ENCODE results near the gene PDE2A. TPM values are rescaled to one million over a fixed set of nuclear protein-coding genes. Genes with fewer than 3 reads are reported as not detected.
A peak's percentile ranks its signal among the peaks of the same experiment; 100 is the strongest.

PDE2A gene
- total RNA-seq, 1 experiment from 2014 or later, result 3.7 TPM

GRCh38 chr11:72602250-72602904, 71.8 kb downstream of the PDE2A start (continued):
- no peak for TF ChIP-seq RELA (CRISPR knock-in tag; IDR thresholded peaks at IDR 0.05; ENCODE audit: borderline replicate concordance)
- TF ChIP-seq ZNF423 (CRISPR knock-in tag; IDR thresholded peaks at IDR 0.05), result no peak
- TF ChIP-seq NR3C1 (CRISPR knock-in tag; conservative IDR thresholded peaks at IDR 0.05; ENCODE audit: low read depth), result no peak
- no peak for TF ChIP-seq AR (CRISPR knock-in tag; IDR thresholded peaks at IDR 0.05)

- no peaks in the 10 kb centered on the region for H3K9me3 Mint-ChIP-seq
- CTCF ChIA-PET, result interaction anchor here (0.6 to 7.8 kb wide), 13 partner anchors 9 to 129 kb away, joined by 3 to 149 read pairs (median 27); no protein-coding TSS in a partner anchor
- ATAC-seq (peak; percentile 19; the same call in 1 of the 2 replicates), DNase-seq (ENCODE audit: low spot score) (no peak)
- H3K4me1 Mint-ChIP-seq, result peaks cover 20% of the 10 kb centered on the region
- no peak overlapping the region for H3K27ac Mint-ChIP-seq
- TF ChIP-seq CTCF (IDR thresholded peaks at IDR 0.05), result no peak
- no peak for TF ChIP-seq RORB (CRISPR knock-in tag; IDR thresholded peaks at IDR 0.05)
- TF ChIP-seq ZNF423 (CRISPR knock-in tag; IDR thresholded peaks at IDR 0.05), result no peak
- no peak for TF ChIP-seq PRRX2 (CRISPR knock-in tag; IDR thresholded peaks at IDR 0.05)
- no peak for TF ChIP-seq ZNF219 (CRISPR knock-in tag; IDR thresholded peaks at IDR 0.05; ENCODE audit: borderline replicate concordance)
- no peak for TF ChIP-seq KAT7 (CRISPR knock-in tag; IDR thresholded peaks at IDR 0.05; ENCODE audit: borderline replicate concordance)
- TF ChIP-seq ZNF317 (CRISPR knock-in tag; IDR thresholded peaks at IDR 0.05; ENCODE audit: borderline replicate concordance, low read depth), result no peak
- TF ChIP-seq RELA (CRISPR knock-in tag; IDR thresholded peaks at IDR 0.05; ENCODE audit: borderline replicate concordance), result no peak
- TF ChIP-seq ETV6 (CRISPR knock-in tag; IDR thresholded peaks at IDR 0.05), result no peak
- TF ChIP-seq JUN (CRISPR knock-in tag; IDR thresholded peaks at IDR 0.05), result no peak
- TF ChIP-seq ZNF671 (CRISPR knock-in tag; IDR thresholded peaks at IDR 0.05), result no peak
- TF ChIP-seq SMAD3 (CRISPR knock-in tag; IDR thresholded peaks at IDR 0.05; ENCODE audit: borderline replicate concordance), result no peak
- H3K4me3 Mint-ChIP-seq, result no peak overlapping the region
- POLR2A ChIA-PET, result no interaction called here
- H3K36me3 Mint-ChIP-seq, result no peaks in the 10 kb centered on the region
- peaks cover 11% of the 10 kb centered on the region for H3K27me3 Mint-ChIP-seq (ENCODE audit: low read depth)
Measured at GRCh38 chr11:72600557-72600956, 73.7 kb downstream of the PDE2A start.

GRCh38 chr11:72599325-72600117, 74.7 kb downstream of the PDE2A start:
- ChIA-PET POLR2A (interaction anchor here (0.6 to 1.3 kb wide), 4 partner anchors 10 to 84 kb away, joined by 3 to 4 read pairs (median 4); no protein-coding TSS in a partner anchor), CTCF (interaction anchor here (0.6 to 7.8 kb wide), 29 partner anchors 10 to 601 kb away, joined by 3 to 149 read pairs (median 7); no protein-coding TSS in a partner anchor)
- Mint-ChIP-seq H3K4me1 (peaks cover 29% of the 10 kb centered on the region), H3K27me3 (ENCODE audit: low read depth) (peaks cover 11% of the 10 kb centered on the region), H3K27ac (no peak overlapping the region), H3K4me3 (no peak overlapping the region), H3K9me3 (no peaks in the 10 kb centered on the region), H3K36me3 (no peaks in the 10 kb centered on the region)
- ATAC-seq (peak; percentile 34), DNase-seq (ENCODE audit: low spot score) (no peak)
- TF ChIP-seq SMAD4 (CRISPR knock-in tag; IDR thresholded peaks at IDR 0.05) (no peak), HMGXB4 (CRISPR knock-in tag; IDR thresholded peaks at IDR 0.05) (no peak), ZNF532 (CRISPR knock-in tag; IDR thresholded peaks at IDR 0.05; ENCODE audit: borderline replicate concordance) (no peak), ATF2 (CRISPR knock-in tag; IDR thresholded peaks at IDR 0.05; ENCODE audit: borderline replicate concordance, low read depth) (no peak), ZNF396 (CRISPR knock-in tag; IDR thresholded peaks at IDR 0.05; ENCODE audit: borderline replicate concordance) (no peak), ZNF121 (CRISPR knock-in tag; IDR thresholded peaks at IDR 0.05) (no peak)

Data from WTC11 (cell line).